ENCODE measurements around the gene NOL7. TPM values are rescaled to one million over a fixed set of nuclear protein-coding genes. Genes with fewer than 3 reads are reported as not detected.

The NOL7 gene
- polyA plus RNA-seq (ENCODE audit: insufficient read length in 4 of 4): 10 to 100 TPM; 78.3 to 95.1 (median 89.8) TPM

GRCh38 chr6:13614926-13615791 lies at the start of gene NOL7:
Gene NOL7 (plus strand): TSS chr6:13615335. CDS start chr6:13615359, 24 bp downstream.
- peak; percentile 95 to 97 (median 96) for DNase-seq (ENCODE audit: low read depth in 4 of 4, low spot score in 2 of 4)

DNA sequence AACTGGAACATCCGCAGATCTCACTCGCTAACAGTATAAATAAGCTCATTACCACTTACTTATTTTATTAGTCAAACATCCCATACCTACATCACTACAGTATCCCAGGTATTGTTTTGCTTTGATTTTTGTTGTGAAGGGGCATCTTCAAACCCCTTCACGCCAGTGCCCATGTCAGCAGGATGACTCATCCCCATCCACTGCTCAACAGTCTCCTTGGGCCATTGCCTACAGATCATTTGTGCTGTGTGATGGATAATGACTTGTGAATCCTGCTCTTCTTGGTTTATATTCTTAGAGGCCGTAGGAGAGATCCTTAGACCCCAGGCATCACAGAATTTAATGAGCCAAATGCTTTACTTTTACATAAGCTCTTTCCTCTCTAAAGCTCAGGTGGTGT lies 49.2 kb upstream of the NOL7 start:
- no peak for DNase-seq (ENCODE audit: low read depth in 4 of 4, low spot score in 2 of 4)

DNA sequence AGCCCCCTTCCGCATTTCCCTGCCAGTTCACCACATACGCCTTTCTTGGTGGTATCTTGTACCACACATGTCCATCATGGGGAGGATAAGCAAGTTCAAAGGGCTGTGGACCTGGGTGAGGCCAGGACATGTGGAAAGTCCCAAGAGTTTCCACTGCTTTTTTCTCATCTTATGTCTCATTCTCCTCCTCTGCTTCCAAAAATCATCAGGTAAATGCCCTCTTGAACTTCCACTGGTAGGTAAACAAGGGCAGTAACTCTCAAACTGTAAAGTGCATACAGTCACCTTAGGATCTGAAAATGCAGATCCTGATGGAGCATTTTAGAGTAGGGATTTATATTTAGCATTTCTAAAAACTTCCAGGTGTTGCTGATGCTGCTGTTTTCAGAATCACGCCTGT lies 48.6 kb upstream of the NOL7 start:
- DNase-seq (ENCODE audit: low read depth in 4 of 4, low spot score in 2 of 4): no peak

DNA sequence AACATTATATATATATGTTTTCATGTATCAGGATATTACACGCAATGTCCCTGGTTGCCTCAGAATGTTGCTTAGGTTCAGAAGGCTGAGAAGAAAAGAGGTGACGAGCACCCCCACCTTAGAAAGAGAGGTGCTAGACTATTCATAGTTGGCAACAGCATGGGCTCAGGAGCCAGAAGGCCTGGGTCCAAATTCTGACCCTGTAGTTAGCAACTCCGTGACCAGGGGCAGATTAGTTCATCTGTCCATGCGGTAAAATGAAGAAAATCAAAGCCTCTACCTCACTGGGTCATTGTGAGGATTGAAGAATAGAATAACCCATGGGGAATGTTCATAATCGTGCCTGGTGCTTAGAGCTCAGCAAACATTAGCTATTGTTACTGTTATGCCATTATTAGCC lies 46.2 kb upstream of the NOL7 start:
- DNase-seq (ENCODE audit: low read depth in 4 of 4, low spot score in 2 of 4): no peak

DNA sequence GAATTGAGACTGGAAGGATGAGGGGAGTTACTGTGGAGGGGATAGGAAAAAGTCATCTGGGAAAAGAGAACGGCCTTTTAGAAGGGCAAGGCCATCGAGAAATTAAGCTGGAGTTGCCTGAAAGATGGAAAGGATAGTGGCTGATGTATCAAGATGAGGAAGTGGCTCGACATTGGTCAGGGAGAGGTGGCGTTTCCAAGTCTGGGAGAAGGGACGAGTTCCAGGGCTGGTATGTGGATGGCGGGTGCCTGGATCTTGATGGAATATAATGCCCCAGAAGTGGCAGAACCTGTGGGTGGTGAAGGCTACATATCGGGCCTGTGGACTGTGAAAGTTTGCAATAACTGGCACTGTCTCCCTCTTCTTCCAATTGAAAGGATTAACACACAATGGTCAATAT lies 42.9 kb upstream of the NOL7 start:
- no peak for DNase-seq (ENCODE audit: low read depth in 4 of 4, low spot score in 2 of 4)

GRCh38 chr6:13572951-13573654 lies 42.0 kb upstream of the NOL7 start:
- DNase-seq (ENCODE audit: low read depth in 4 of 4, low spot score in 2 of 4): no peak

- no peak for DNase-seq (ENCODE audit: low read depth in 4 of 4, low spot score in 2 of 4)
Measured at GRCh38 chr6:13573669-13574110, 41.4 kb upstream of the NOL7 start.

DNA sequence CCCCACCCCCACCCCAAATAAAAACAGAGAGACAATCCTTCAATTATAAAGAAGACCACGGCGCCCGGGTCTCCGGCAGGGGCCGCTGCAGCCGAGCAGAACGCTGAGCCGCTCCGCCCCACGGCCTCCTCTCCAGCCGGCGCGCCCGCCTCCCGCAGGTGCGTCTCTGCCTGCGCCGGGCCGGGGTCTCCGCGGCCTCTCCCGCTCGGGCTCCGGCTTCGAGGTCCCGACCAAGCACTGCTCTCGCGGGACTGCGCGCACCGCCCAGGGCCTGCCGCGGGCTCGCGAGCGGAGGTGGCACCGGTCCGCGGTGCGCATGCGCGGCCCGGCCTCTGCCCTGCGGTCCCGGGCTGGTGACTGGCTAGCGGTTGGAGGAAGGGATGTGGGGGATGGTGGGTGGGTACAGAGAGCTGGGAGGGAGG lies 41.0 kb upstream of the NOL7 start:
- DNase-seq (ENCODE audit: low read depth in 4 of 4, low spot score in 2 of 4): peak; percentile 77 to 91 (median 85)

DNA sequence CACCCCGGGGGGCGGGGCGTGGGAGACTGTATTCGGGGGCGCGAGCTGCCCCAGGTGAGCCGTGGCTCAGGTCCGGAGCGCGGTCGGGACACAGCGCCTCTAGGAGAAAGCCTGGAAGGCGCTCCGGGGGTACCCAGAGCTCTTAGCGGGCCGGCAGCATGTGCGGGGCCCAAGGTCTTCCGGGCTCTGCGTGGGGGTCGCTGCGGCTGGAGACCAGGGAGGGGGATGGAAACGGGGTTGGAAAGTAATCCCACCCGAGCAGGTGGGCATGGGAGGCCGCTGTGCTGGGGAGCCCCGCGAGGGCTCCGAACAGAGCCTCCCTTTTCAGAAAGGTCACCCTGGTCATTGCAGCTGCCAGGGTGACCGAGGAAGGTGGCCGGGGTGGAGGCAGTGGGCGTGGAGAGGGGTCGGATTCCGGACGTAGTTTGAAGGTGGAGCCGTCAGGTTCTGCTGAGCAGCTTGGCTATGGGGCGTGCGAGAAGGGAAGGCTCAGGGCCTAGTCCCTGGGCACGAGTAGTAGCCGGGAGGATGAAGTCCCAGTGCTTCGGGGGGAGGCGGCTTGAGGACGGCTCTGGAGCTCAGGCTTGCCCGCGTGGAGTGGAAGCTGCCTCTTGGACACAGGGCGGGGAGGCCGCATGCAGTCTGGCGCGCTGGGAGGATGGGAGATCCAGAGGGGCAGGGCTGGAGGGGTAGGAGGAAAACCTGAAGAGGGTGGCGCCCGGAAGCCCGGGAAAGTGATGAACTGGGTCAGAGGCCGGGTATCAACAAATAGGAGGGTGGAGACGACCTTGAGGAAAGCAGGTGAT lies 40.4 kb upstream of the NOL7 start, which contains the start of gene SIRT5:
Gene SIRT5 (plus strand): TSS at position 31 of the 806 bp plus-strand sequence. CDS start 9,510 bp downstream, outside the sequence.
- peak; percentile 56 to 70 (median 64) for DNase-seq (ENCODE audit: low read depth in 4 of 4, low spot score in 2 of 4)

DNA sequence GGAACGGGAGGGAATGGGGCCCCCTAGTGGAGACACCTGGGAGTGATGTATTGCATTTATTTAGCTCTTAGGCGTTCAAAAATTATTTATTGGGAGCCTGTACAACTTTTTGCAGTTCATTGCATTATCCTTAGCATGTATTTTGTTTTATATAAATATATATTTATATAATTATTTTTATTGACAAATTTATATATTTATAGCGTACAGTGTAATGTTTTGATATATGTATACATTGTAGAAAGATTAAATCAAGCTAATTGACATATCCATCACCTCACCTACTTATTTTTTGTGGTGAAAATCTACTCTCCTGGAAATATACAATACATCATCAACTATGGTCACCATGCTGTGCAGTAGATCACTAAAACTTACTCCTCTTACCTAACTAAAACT lies 39.8 kb upstream of the NOL7 start:
- no peak for DNase-seq (ENCODE audit: low read depth in 4 of 4, low spot score in 2 of 4)

DNA sequence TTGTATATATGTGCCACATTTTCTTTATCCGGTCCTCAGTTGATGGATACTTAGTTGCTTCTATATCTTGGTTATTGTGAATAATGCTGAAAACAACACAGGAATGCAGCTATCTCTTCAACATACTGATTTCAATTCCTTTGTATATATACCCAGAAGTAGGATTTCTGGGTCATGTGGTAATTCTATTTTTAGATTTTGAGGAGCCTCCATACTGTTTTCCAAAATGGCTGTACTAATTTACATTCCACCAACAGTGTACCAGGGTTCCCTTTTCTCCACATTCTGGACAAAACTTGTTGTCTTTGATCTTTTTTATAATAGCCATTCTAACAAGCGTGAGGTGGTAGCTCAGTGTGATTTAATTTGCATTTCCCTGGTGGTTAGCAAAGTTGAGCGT lies 39.1 kb upstream of the NOL7 start:
- DNase-seq (ENCODE audit: low read depth in 4 of 4, low spot score in 2 of 4): no peak

DNA sequence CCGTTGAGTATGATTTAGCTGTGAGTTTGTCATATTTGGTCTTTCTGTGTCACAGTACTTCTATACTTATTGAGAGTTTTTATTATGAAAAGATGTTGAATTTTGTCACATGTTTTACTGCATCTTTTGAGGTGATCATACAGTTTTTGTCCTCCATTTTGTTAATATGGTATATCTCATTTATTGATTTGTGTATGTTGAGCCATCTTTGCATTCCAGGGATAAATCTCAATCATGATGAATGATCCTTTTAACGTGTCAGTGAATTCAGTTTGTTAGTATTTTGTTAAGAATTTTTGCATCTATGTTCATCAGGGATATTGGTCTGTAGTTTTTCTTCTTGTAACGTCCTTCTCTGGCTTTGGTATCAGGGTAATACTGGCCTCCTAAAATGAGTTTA lies 37.2 kb upstream of the NOL7 start:
- no peak for DNase-seq (ENCODE audit: low read depth in 4 of 4, low spot score in 2 of 4)

GRCh38 chr6:13579911-13580310 lies 35.2 kb upstream of the NOL7 start:
- DNase-seq (ENCODE audit: low read depth in 4 of 4, low spot score in 2 of 4): no peak

DNA sequence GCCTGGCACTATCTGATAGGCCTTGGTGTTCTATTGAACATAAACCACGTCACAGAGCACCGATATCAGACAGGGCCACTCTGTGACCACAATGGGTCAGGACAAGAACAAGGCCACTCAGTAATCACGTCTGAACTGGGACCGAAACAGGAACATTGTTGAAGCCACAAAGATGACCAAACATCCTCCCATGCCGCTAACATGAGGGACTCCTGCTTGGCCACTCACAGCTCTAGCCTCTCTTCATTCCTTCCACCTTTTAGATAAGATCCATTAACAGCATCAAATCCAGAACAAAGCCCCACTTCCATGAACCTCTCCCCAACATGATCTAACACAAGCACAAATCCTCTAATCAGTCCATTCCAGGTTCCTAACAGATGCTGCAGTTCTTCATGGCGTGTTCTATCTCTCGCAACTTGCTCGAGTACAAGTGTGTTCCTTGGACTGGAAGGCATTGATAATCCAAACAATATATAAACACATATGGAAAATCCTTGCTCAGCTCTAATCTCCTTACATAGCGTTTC lies 33.4 kb upstream of the NOL7 start:
- DNase-seq (ENCODE audit: low read depth in 4 of 4, low spot score in 2 of 4): no peak

DNA sequence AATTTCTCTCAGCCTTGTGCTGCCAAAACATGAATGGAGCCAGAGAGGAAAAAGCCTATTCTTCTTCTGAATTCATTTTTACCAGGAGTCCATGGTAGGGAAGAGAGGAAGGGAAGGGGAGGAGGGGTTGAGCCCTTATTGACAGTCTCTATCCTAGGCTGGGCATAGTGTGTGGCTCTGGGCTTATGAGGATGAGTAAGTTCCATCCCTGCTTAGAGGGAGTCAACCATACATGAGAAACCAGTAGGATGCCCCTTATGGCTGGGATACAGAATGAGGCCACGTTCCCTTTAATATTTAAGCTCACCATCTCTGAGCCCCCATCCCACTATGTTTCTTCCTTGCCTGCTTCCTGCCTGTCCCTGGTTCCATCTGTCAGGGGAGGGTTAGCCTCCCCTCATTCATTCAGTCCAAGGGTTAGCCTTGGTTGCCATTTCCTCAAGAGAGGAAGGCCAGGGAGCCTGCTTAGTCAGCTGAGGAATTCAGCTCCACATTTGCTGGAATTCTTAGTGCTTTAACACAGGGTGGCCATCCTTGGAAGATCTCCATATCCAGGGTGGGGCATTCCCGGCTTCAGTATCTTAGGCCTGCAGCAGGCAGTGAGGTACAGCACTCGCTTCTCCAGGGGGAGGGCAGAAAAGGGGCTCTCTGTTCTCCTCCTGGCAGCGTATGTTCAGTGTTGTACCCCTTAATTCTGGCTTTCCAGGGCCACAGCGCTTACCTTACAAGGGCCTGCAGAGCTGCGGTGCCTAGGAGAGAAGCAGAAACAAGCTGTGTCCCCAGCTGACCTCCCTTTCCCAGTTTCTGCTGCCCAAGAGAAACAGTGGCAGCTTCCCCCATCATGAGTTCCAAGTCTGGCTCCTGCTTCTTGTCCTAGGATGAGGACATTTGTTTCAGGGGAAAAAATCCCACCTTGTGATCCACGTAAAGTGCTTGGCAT lies 28.3 kb upstream of the NOL7 start:
- DNase-seq (ENCODE audit: low read depth in 4 of 4, low spot score in 2 of 4): no peak

- DNase-seq (ENCODE audit: low read depth in 4 of 4, low spot score in 2 of 4): no peak
Measured at GRCh38 chr6:13589801-13590200, 25.3 kb upstream of the NOL7 start.

GRCh38 chr6:13590574-13591153 lies 24.5 kb upstream of the NOL7 start:
- DNase-seq (ENCODE audit: low read depth in 4 of 4, low spot score in 2 of 4): no peak

- no peak for DNase-seq (ENCODE audit: low read depth in 4 of 4, low spot score in 2 of 4)
Measured at GRCh38 chr6:13591205-13591921, 23.8 kb upstream of the NOL7 start.

Data from left renal cortex interstitium (tissue), 4 donors.